Measurements from ENCODE around the gene GORAB.

GORAB gene

GRCh38 chr1:170601866-170602265 lies 69.9 kb downstream of the GORAB start:
- no peak overlapping the region for H3K4me3 ChIP-seq (ENCODE audit: low read depth in 1 of 2, low read length in 2 of 2)

More at GRCh38 chr1:170601866-170602265, 69.9 kb downstream of the GORAB start:
- Histone ChIP-seq H3K4me1 (ENCODE audit: control insufficient read depth in 1 of 2, insufficient read depth in 2 of 2, low read length in 2 of 2) (no peaks in the 10 kb centered on the region), H3K27ac (ENCODE audit: low read depth, low read length) (no peak overlapping the region), H3K36me3 (ENCODE audit: control insufficient read depth in 1 of 2, insufficient read depth in 2 of 2, low read length in 2 of 2) (no peaks in the 10 kb centered on the region), H3K27me3 (ENCODE audit: control insufficient read depth in 1 of 2, insufficient read depth in 2 of 2, low read length in 2 of 2) (no peaks in the 10 kb centered on the region), H3K9ac (ENCODE audit: low read depth in 1 of 2, low read length in 2 of 2) (no peak overlapping the region), H3K9me3 (ENCODE audit: control insufficient read depth in 1 of 2, low read length in 2 of 2) (peaks cover 0 to 4% of the 10 kb centered on the region in 2 donors)
